Immature natural killer cell (primary cell): ENCODE data around the gene SLIT3. TPM values are rescaled to one million over a fixed set of nuclear protein-coding genes. Genes with fewer than 3 reads are reported as not detected.
"Not testable (repeated sequence)": the region's sequence is repeated elsewhere in the genome, so short reads cannot be mapped to it uniquely, and the experiment has no call there.

Source experiments
- DNase-seq, 3 donors: peaks; one replicate each; pipeline ENCODE4 v3.0.0; 2022; ENCODE audit warnings: mixed read lengths in 1 of 3
- H3K27ac Mint-ChIP-seq, 6 donors: one replicate each; pipeline ENCODE4 v1.8.0; 2020; ENCODE audit warnings: mixed read lengths in 6 of 6, mild to moderate bottlenecking in 5 of 6, inconsistent platforms in 4 of 6, moderate library complexity in 3 of 6
- H3K27me3 Mint-ChIP-seq, 3 donors: one replicate each; pipeline ENCODE4 v1.8.0; 2020 to 2021; ENCODE audit warnings: low read depth in 3 of 3, mild to moderate bottlenecking in 3 of 3, mixed read lengths in 3 of 3, moderate library complexity in 3 of 3, inconsistent platforms in 1 of 3
- H3K36me3 Mint-ChIP-seq, 3 donors: one replicate each; pipeline ENCODE4 v1.8.0; 2020; ENCODE audit warnings: mixed read lengths in 3 of 3, inconsistent platforms in 2 of 3, mild to moderate bottlenecking in 2 of 3
- H3K4me1 Mint-ChIP-seq, 2 donors: one replicate each; pipeline ENCODE4 v1.8.0; 2020; ENCODE audit warnings: inconsistent platforms in 2 of 2, mild to moderate bottlenecking in 2 of 2, mixed read lengths in 2 of 2, moderate library complexity in 1 of 2
- H3K4me3 Mint-ChIP-seq, 5 donors: one replicate each; pipeline ENCODE4 v1.8.0; 2020; ENCODE audit warnings: mild to moderate bottlenecking in 5 of 5, mixed read lengths in 5 of 5, inconsistent platforms in 3 of 5, moderate library complexity in 3 of 5
- H3K9me3 Mint-ChIP-seq, 6 donors: one replicate each; pipeline ENCODE4 v1.8.0; 2020; ENCODE audit warnings: mild to moderate bottlenecking in 6 of 6, mixed read lengths in 6 of 6, inconsistent platforms in 4 of 6, moderate library complexity in 3 of 6
- polyA plus RNA-seq, 3 donors: library from polyadenylated mRNA; unstranded; fragments of 300-500 nt; fragmentation: Illumina TruSeq; gene quantifications; one replicate each; pipeline ENCODE4 v1.2.3, GENCODE V29; 2021

The SLIT3 gene
- polyA plus RNA-seq, 3 donors from 2014 or later = 0.47 to 0.90 TPM; not detected in 1

DNA sequence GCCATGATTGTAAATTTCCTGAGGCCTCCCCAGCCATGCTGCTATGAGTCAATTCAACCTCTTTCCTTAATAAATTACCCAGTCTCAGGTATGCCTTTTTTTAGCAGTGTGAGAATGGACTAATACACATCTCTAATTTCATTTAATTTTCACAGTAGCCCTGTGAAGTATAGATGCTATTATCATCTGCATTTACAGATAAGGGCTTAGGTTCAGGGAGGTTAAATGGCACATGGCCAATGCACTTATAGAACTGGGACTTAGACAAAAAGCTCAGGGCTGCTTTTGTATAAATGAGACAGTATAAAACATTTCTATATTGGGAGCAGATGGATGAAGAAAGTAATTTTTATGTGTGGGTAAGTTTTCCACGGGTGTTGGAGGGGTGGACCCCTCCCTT is 658.9 kb downstream of the SLIT3 start:
- Mint-ChIP-seq H3K4me1 (no peaks in the 10 kb centered on the region), H3K27me3 (peaks cover 0 to 2% (median 2%) of the 10 kb centered on the region in 3 donors), H3K27ac (no peak overlapping the region), H3K9me3 (peaks cover 0 to 5% (median 2%) of the 10 kb centered on the region in 6 donors), H3K36me3 (peaks cover 0 to 3% (median 0%) of the 10 kb centered on the region in 3 donors), H3K4me3 (no peak overlapping the region)
- DNase-seq = no peak

GRCh38 chr5:168638846-168639245 is 662.1 kb downstream of the SLIT3 start:
- H3K27ac Mint-ChIP-seq, H3K27me3 Mint-ChIP-seq, H3K4me3 Mint-ChIP-seq, H3K4me1 Mint-ChIP-seq, H3K36me3 Mint-ChIP-seq, DNase-seq, H3K9me3 Mint-ChIP-seq: not testable (repeated sequence)

DNA sequence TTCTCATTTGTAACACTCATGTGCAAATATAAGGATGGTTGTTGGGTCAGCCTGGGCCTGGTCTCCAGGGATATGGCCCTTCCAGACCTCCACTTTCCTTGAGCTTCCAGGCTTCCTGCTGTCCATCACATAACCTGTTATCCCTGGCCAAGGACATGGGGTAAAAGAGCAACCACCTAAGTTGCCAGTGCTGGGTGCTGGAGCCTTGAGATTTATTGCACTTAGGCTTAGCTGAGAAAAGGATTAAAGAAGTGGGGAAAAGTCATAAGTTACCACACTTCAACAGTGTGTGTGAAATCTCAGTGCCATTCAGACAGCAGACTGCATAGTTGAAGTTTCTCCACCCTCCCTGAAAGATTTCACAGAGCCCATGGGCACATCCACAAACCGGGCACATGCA is 663.1 kb downstream of the SLIT3 start:
- H3K36me3 Mint-ChIP-seq = no peaks in the 10 kb centered on the region
- H3K27me3 Mint-ChIP-seq = peaks cover under 1 to 4% (median 2%) of the 10 kb centered on the region in 3 donors
- H3K4me3 Mint-ChIP-seq = no peak overlapping the region
- no peak for DNase-seq
- H3K4me1 Mint-ChIP-seq = no peaks in the 10 kb centered on the region
- H3K27ac Mint-ChIP-seq = no peak overlapping the region
- H3K9me3 Mint-ChIP-seq = no peaks in the 10 kb centered on the region

DNA sequence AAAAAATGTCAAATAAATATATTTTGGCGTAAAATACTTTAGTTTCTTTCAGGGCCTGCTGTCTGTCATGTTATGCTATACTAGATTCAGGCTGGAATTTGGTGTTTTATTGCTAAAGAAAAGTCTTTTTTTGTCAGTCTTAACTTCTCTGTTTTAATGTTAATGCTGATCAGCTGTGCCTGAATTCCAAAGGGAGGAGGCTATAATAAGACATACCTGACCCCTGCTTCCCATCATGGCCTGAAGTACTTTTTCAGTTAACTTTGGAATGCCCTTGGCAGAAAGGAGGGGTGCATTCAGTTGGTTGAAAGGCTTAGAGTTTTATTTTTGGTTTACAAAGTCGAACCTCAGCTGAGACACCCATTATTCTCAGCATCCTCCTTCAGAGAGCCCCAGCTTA is 663.7 kb downstream of the SLIT3 start:
- H3K4me3 Mint-ChIP-seq = no peak overlapping the region
- H3K4me1 Mint-ChIP-seq = no peaks in the 10 kb centered on the region
- H3K36me3 Mint-ChIP-seq = no peaks in the 10 kb centered on the region
- H3K27me3 Mint-ChIP-seq = peaks cover 2 to 4% (median 3%) of the 10 kb centered on the region in 3 donors
- no peak overlapping the region for H3K27ac Mint-ChIP-seq
- no peak for DNase-seq
- no peaks in the 10 kb centered on the region for H3K9me3 Mint-ChIP-seq

DNA sequence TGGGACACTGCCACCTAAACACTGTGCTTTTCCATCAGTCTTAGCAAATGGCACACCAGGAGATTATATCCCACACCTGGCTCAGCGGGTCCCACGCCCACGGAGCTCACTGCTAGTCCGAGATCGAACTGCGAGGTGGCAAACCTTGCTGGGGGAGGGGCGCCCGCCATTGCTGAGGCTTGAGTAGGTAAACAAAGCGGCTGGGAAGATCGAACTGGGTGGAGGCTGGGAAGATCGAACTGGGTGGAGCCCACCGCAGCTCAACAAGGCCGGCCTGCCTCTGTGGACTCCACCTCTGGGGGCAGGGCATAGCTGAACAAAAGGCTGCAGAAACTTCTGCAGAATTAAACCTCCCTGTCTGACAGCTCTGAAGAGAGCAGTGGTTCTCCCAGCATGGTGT is 670.0 kb downstream of the SLIT3 start:
- H3K27me3 Mint-ChIP-seq = peaks cover 7 to 18% (median 8%) of the 10 kb centered on the region in 3 donors
- not testable (repeated sequence) for H3K4me1 Mint-ChIP-seq, H3K27ac Mint-ChIP-seq, H3K36me3 Mint-ChIP-seq, H3K4me3 Mint-ChIP-seq, DNase-seq, H3K9me3 Mint-ChIP-seq

DNA sequence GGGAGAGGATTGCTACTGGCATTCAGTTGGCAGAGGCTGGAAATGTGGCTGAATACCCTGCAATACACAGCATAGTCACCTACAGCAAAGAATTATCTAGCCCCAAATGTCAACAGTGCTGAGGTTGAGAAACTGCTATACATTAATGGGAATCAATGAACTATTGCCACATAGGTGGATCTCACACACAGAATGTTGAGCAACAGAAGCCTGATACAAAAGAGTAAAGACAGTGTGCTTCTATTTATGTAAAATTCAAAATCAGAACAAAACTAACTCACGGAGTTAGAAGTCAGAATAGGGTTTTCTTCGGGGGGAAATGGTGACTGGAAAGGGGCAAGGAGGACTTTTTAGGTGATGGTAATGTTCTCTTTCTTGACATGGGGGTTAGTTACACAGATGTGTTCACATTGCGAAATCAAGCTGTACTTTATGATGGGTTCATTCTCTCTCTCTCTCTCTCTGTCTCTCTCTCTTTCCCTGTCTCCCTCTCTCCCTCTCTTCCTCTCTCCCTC is 676.0 kb downstream of the SLIT3 start:
- H3K4me3 Mint-ChIP-seq = no peak overlapping the region
- no peaks in the 10 kb centered on the region for H3K4me1 Mint-ChIP-seq
- no peak overlapping the region for H3K27ac Mint-ChIP-seq
- H3K36me3 Mint-ChIP-seq = peaks cover 0 to 8% (median 0%) of the 10 kb centered on the region in 3 donors
- H3K9me3 Mint-ChIP-seq = peaks cover 0 to 2% (median 0%) of the 10 kb centered on the region in 6 donors
- DNase-seq = no peak
- peaks cover 2 to 13% (median 2%) of the 10 kb centered on the region in 3 donors for H3K27me3 Mint-ChIP-seq

DNA sequence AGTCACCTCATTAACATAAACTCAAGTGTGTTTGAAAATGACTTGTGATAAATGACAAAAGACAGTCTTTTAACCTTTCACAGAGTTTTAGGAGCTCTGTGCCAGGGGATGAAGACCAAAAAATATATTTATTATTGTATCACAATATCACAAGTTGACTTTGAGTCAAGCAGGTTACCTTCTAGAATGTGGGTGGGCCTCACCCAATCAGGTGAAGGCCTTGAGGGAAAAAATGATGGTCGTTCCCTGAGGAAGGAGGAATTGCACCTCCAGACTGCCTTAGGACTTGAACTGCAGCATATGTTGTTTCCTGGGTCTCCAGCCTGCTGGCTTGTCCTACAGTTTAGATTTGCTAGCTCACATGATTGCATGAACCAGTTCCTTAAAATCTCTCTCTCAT is 680.1 kb downstream of the SLIT3 start:
- H3K27me3 Mint-ChIP-seq = peaks cover 0 to 12% (median 1%) of the 10 kb centered on the region in 3 donors
- no peaks in the 10 kb centered on the region for H3K36me3 Mint-ChIP-seq
- H3K4me3 Mint-ChIP-seq = no peak overlapping the region
- no peaks in the 10 kb centered on the region for H3K9me3 Mint-ChIP-seq
- DNase-seq = no peak
- H3K27ac Mint-ChIP-seq = no peak overlapping the region
- H3K4me1 Mint-ChIP-seq = no peaks in the 10 kb centered on the region

DNA sequence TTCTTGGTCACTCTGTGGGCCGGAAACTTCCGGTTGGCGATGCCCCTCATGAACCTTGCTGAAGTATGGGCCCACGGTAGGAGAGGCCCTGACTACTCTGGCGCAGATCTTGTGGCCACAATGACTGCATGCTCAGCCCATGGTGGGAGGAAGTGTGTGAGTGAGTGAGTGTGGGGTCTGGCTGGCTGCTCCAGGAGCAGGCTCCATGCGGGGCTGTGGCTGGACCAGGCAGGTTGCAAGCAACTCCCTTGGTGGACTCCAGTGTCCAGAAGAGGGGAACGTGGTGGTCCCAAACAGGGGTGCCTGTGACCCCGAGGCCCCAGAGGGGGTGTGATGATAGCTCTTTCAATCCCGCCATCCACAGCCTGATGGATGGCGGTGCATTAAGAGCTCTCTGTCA is 686.3 kb downstream of the SLIT3 start:
- Mint-ChIP-seq H3K4me1 (peaks cover 12 to 17% of the 10 kb centered on the region in 2 donors), H3K27me3 (peaks cover 0 to 4% (median 3%) of the 10 kb centered on the region in 3 donors), H3K4me3 (no peak overlapping the region), H3K36me3 (no peaks in the 10 kb centered on the region), H3K9me3 (no peaks in the 10 kb centered on the region), H3K27ac (no peak overlapping the region)
- no peak for DNase-seq

DNA sequence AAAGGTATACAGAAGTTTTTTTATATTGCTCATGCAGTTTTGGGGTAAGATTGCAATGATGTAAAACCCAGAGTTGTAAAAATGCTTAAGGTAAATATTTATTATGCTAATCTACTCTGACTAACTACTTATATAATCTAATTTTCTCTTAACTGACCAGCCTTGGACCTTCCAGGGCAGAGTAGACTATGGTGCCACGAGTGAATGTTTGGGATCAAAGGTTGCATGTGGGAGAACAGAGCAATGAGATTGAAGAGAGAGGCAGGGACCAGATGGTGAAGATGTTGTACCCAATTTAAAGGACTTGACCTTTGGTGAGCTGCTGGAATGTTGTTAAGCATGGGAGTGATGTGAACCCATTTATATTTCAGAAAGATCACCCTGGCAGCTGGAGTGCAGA is 686.9 kb downstream of the SLIT3 start:
- Mint-ChIP-seq H3K36me3 (no peaks in the 10 kb centered on the region), H3K27me3 (peaks cover 0 to 4% (median 1%) of the 10 kb centered on the region in 3 donors), H3K4me3 (peak overlapping the region in 1 of 5 donors; percentile 2), H3K9me3 (no peaks in the 10 kb centered on the region), H3K27ac (peak overlapping the region in 2 of 6 donors; percentile 50 to 71), H3K4me1 (peaks cover 12 to 17% of the 10 kb centered on the region in 2 donors)
- no peak for DNase-seq

- DNase-seq = no peak
- H3K4me3 Mint-ChIP-seq = peak overlapping the region; percentile 30 to 78 (median 65)
Observed at GRCh38 chr5:168613396-168613795, 687.5 kb downstream of the SLIT3 start.

DNA sequence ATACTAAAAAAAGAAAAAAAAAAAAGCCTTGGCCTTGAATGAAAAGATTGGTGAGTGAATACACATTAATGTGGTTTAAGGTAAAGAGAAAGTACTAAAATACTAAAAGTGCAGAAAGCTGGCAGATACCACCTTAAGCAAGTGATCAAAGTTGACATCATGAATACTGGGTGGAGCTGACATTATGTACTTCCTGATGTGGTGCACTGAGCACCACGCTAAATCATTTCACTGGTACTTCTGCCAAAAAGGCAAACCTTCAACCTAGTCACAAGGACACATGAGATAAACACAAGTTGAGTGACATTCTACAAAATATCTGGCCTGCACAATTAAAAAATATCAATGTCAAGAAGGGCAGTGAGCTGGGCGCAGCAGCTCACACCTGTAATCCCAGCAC is 687.9 kb downstream of the SLIT3 start:
- H3K4me1 Mint-ChIP-seq = peaks cover 12 to 17% of the 10 kb centered on the region in 2 donors
- H3K27me3 Mint-ChIP-seq = peaks cover 0 to 1% (median 0%) of the 10 kb centered on the region in 3 donors
- no peaks in the 10 kb centered on the region for H3K9me3 Mint-ChIP-seq
- DNase-seq = peak; percentile 32 to 48 (median 37)
- no peaks in the 10 kb centered on the region for H3K36me3 Mint-ChIP-seq
- peak overlapping the region; percentile 82 to 94 (median 90) for H3K27ac Mint-ChIP-seq
- peak overlapping the region; percentile 30 to 78 (median 65) for H3K4me3 Mint-ChIP-seq

More at GRCh38 chr5:168613396-168613795, 687.5 kb downstream of the SLIT3 start:
- H3K27me3 Mint-ChIP-seq = peaks cover 0 to 1% (median 0%) of the 10 kb centered on the region in 3 donors
- H3K4me1 Mint-ChIP-seq = peaks cover 12 to 17% of the 10 kb centered on the region in 2 donors
- peak overlapping the region; percentile 82 to 94 (median 90) for H3K27ac Mint-ChIP-seq
- H3K36me3 Mint-ChIP-seq = no peaks in the 10 kb centered on the region
- no peaks in the 10 kb centered on the region for H3K9me3 Mint-ChIP-seq

DNA sequence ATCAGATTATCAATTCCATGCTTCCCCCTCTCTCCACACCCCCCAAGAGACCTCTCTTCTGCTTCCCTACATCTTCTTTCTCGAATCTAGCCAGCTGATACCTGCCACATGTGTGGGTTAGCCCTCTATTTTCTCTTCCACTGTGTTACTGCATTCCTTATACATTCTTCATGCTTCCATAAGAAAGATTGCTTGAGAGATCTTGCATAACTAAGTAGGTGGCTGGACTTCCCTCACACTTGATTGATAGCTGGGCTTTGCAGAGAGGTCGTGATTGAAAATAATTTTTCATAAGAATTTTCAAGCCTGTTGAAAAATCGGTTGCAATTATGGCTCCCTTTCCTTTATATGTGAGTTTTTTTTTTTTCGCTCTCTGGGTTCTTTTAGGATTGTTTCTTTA is 688.8 kb downstream of the SLIT3 start:
- no peaks in the 10 kb centered on the region for H3K9me3 Mint-ChIP-seq
- peaks cover 0 to 1% (median 0%) of the 10 kb centered on the region in 3 donors for H3K27me3 Mint-ChIP-seq
- peak overlapping the region in 1 of 6 donors; percentile 65 for H3K27ac Mint-ChIP-seq
- H3K36me3 Mint-ChIP-seq = no peaks in the 10 kb centered on the region
- H3K4me3 Mint-ChIP-seq = no peak overlapping the region
- DNase-seq = no peak
- H3K4me1 Mint-ChIP-seq = peaks cover 12 to 17% of the 10 kb centered on the region in 2 donors
